ENCODE results near the gene ZC3H7B. TPM values are rescaled to one million over a fixed set of nuclear protein-coding genes. Genes with fewer than 3 reads are reported as not detected.
"Not testable (repeated sequence)": the region's sequence is repeated elsewhere in the genome, so short reads cannot be mapped to it uniquely, and the experiment has no call there.

The ZC3H7B gene
- total RNA-seq, 2 experiments from 2014 or later: 46.1 to 47.9 TPM

- ATAC-seq (no peak), DNase-seq (no peak)
- ChIA-PET POLR2A (no interaction called here), CTCF (no interaction called here)
- Mint-ChIP-seq H3K27ac (no peak overlapping the region), H3K4me3 (no peak overlapping the region), H3K27me3 (no peaks in the 10 kb centered on the region), H3K4me1 (ENCODE audit: low read depth) (peaks cover 5% of the 10 kb centered on the region), H3K36me3 (ENCODE audit: low read depth) (no peaks in the 10 kb centered on the region), H3K9me3 (no peaks in the 10 kb centered on the region)
- no peak for TF ChIP-seq CTCF (IDR thresholded peaks at IDR 0.05)
- intact Hi-C loops (cut with micrococcal nuclease): no loop called here
Measured at GRCh38 chr22:41290262-41291221, 10.8 kb upstream of the ZC3H7B start.

- POLR2A ChIA-PET; intact Hi-C loops (cut with micrococcal nuclease); CTCF ChIA-PET; H3K27ac Mint-ChIP-seq; DNase-seq; H3K4me3 Mint-ChIP-seq; H3K4me1 Mint-ChIP-seq (ENCODE audit: low read depth); ATAC-seq; H3K9me3 Mint-ChIP-seq; H3K36me3 Mint-ChIP-seq (ENCODE audit: low read depth); H3K27me3 Mint-ChIP-seq: not testable (repeated sequence)
Measured at GRCh38 chr22:41294816-41295215, 6.5 kb upstream of the ZC3H7B start.

GRCh38 chr22:41296826-41297667 lies 4.3 kb upstream of the ZC3H7B start:
- TF ChIP-seq CTCF (IDR thresholded peaks at IDR 0.05): no peak
- Mint-ChIP-seq H3K4me1 (ENCODE audit: low read depth) (peaks cover 5% of the 10 kb centered on the region), H3K4me3 (no peak overlapping the region), H3K9me3 (no peaks in the 10 kb centered on the region), H3K36me3 (ENCODE audit: low read depth) (no peaks in the 10 kb centered on the region), H3K27ac (no peak overlapping the region), H3K27me3 (no peaks in the 10 kb centered on the region)
- intact Hi-C loops (cut with micrococcal nuclease): no loop called here
- ChIA-PET CTCF (no interaction called here), POLR2A (interaction anchor here (0.7 to 1.2 kb wide), 2 partner anchors 10 to 15 kb away, joined by 3 to 4 read pairs; no protein-coding TSS in a partner anchor)
- ATAC-seq (no peak), DNase-seq (no peak)

- Mint-ChIP-seq H3K4me3 (peak overlapping the region; percentile 77), H3K36me3 (ENCODE audit: low read depth) (peaks cover 10% of the 10 kb centered on the region), H3K4me1 (ENCODE audit: low read depth) (peaks cover 32% of the 10 kb centered on the region), H3K27ac (peak overlapping the region; percentile 84), H3K27me3 (no peaks in the 10 kb centered on the region), H3K9me3 (no peaks in the 10 kb centered on the region)
- TF ChIP-seq CTCF (IDR thresholded peaks at IDR 0.05): no peak
- CTCF ChIA-PET: interaction anchor here (0.7 to 3.0 kb wide), 7 partner anchors 11 to 378 kb away, joined by 3 to 12 read pairs (median 4); partner anchors contain the start of genes ACO2, PHF5A and RANGAP1
- DNase-seq (no peak), ATAC-seq (no peak)
- intact Hi-C loops (cut with micrococcal nuclease): no loop called here
- POLR2A ChIA-PET: interaction anchor here (1.1 to 1.7 kb wide), 7 partner anchors 12 to 349 kb away, joined by 3 to 32 read pairs (median 4); partner anchors contain the start of genes ACO2, PHF5A, RANGAP1 and RBX1
Measured at GRCh38 chr22:41300661-41301060, 664 bp upstream of the ZC3H7B start.

- DNase-seq: peak; percentile 20
- H3K4me3 Mint-ChIP-seq: peak overlapping the region; percentile 77
- no peaks in the 10 kb centered on the region for H3K27me3 Mint-ChIP-seq
- CTCF ChIA-PET: interaction anchor here (1.1 to 3.0 kb wide), 8 partner anchors 10 to 380 kb away, joined by 3 to 12 read pairs (median 5); partner anchors contain the start of genes ACO2, PHF5A, RANGAP1 and TEF
- peaks cover 14% of the 10 kb centered on the region for H3K36me3 Mint-ChIP-seq (ENCODE audit: low read depth)
- POLR2A ChIA-PET: interaction anchor here (0.6 to 5.6 kb wide), 12 partner anchors 7 to 351 kb away, joined by 3 to 33 read pairs (median 4); partner anchors contain the start of genes RANGAP1 and RBX1
- ATAC-seq: no peak
- no peaks in the 10 kb centered on the region for H3K9me3 Mint-ChIP-seq
- H3K4me1 Mint-ChIP-seq (ENCODE audit: low read depth): peaks cover 39% of the 10 kb centered on the region
- TF ChIP-seq CTCF (IDR thresholded peaks at IDR 0.05): no peak
- intact Hi-C loops (cut with micrococcal nuclease): no loop called here
- peak overlapping the region; percentile 75 for H3K27ac Mint-ChIP-seq
Measured at GRCh38 chr22:41302021-41302767, 869 bp downstream of the ZC3H7B start.
